Left renal pelvis (tissue), 4 donors: Measurements from ENCODE around the gene NECTIN2. TPM values are rescaled to one million over a fixed set of nuclear protein-coding genes. Genes with fewer than 3 reads are reported as not detected.

Experiments used
- DNase-seq, 4 donors: peaks; one replicate each; pipeline ENCODE4 v3.0.0-alpha.2; 2013; ENCODE audit warnings: low read depth in 4 of 4, low spot score in 3 of 4
- polyA plus RNA-seq, 4 donors: library from polyadenylated mRNA; unstranded; fragments of 120-200 nt; gene quantifications; one replicate each; pipeline ENCODE4 v1.2.1, GENCODE V29; 2013; ENCODE audit not compliant: insufficient read length in 4 of 4

NECTIN2 gene
- 100 to 1,000 TPM in 3 of 4 donors, 10 to 100 TPM in 1; 74.3 to 165 (median 151) TPM for polyA plus RNA-seq

- DNase-seq, result peak; percentile 98 to 99 (median 98)
These were observed at the start of gene NECTIN2 for GRCh38 chr19:44845612-44846454. TSS of gene NECTIN2 (plus strand) at chr19:44846297. CDS start at chr19:44846526, 229 bp downstream.

GRCh38 chr19:44796701-44797115 lies 49.4 kb upstream of the NECTIN2 start:
- no peak for DNase-seq

- DNase-seq, result no peak
These were observed 46.3 kb upstream of the NECTIN2 start for GRCh38 chr19:44799627-44800346.

GRCh38 chr19:44800461-44800860 lies 45.6 kb upstream of the NECTIN2 start:
- peak in 1 of 4 donors; percentile 76 for DNase-seq

- DNase-seq, result no peak
These were observed 42.4 kb upstream of the NECTIN2 start for GRCh38 chr19:44803442-44804428.

- no peak for DNase-seq
These were observed 39.8 kb upstream of the NECTIN2 start for GRCh38 chr19:44806291-44806690.

GRCh38 chr19:44807162-44807561 lies 38.9 kb upstream of the NECTIN2 start:
- no peak for DNase-seq

- peak in 1 of 4 donors; percentile 72 for DNase-seq
These were observed 38.2 kb upstream of the NECTIN2 start for GRCh38 chr19:44807652-44808462.

- DNase-seq, result no peak
These were observed 37.4 kb upstream of the NECTIN2 start, which contains the start of gene BCAM for GRCh38 chr19:44808463-44809371. TSS of gene BCAM (plus strand) at chr19:44809103. CDS start at chr19:44809125, 22 bp downstream.

- DNase-seq, result no peak
These were observed 36.4 kb upstream of the NECTIN2 start for GRCh38 chr19:44809577-44810233.

- DNase-seq, result no peak
These were observed 35.6 kb upstream of the NECTIN2 start for GRCh38 chr19:44810234-44811121.

GRCh38 chr19:44811122-44811419 lies 35.0 kb upstream of the NECTIN2 start:
- DNase-seq, result no peak

GRCh38 chr19:44812142-44812718 lies 33.9 kb upstream of the NECTIN2 start:
- no peak for DNase-seq

GRCh38 chr19:44813070-44813840 lies 32.8 kb upstream of the NECTIN2 start:
- DNase-seq, result no peak

- DNase-seq, result no peak
These were observed 32.1 kb upstream of the NECTIN2 start for GRCh38 chr19:44813841-44814470.

- DNase-seq, result no peak
These were observed 31.6 kb upstream of the NECTIN2 start for GRCh38 chr19:44814517-44814916.
